UCSD-AML1 (cell line): Measurements from ENCODE around the gene NDUFA6.
"Not testable (repeated sequence)": the region's sequence is repeated elsewhere in the genome, so short reads cannot be mapped to it uniquely, and the experiment has no call there.

Source experiments
- DNase-seq: peaks from one replicate; lab custom pipeline; 2025; ENCODE audit not compliant: unreplicated experiment; lab: John Stamatoyannopoulos, UW

NDUFA6 gene

GRCh38 chr22:42090596-42091454, at the start of gene NDUFA6:
Gene NDUFA6 (minus strand): TSS chr22:42090772. CDS start chr22:42090744, 28 bp downstream.
- DNase-seq = peak; percentile 99

DNA sequence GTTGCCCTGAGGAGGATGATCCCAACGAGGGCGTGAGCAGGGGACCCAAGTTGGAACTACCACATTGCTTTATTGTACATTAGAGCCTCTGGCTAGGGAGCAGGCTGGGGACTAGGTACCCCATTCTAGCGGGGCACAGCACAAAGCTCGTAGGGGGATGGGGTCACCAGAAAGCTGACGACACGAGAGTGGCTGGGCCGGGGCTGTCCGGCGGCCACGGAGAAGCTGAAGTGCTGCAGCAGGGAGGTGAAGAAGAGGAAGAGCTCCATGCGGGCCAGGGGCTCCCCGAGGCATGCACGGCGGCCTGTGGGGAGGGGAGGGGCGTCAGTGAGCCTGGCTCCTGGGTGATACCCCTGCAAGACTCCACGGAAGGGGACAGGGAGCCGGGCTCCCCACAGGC, 49.6 kb upstream of the NDUFA6 start:
- not testable (repeated sequence) for DNase-seq

DNA sequence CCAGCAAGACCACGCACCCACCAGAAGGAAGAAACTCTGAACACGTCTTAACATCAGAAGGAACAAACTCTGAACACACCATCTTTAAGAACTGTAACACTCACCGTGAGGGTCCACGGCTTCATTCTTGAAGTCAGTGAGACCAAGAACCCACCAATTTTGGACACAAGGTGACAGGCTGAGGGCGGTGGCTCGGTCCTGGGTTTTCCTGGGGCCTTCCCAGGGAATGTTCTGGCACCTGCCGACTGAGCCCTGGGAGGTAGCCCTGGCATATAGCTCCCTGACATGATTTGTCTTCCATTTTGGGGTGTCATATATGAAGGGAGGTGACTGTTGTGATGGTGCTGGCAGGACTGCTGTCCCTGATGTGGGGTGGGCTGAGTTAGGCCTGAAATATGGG, 48.9 kb upstream of the NDUFA6 start:
- DNase-seq = not testable (repeated sequence)

DNA sequence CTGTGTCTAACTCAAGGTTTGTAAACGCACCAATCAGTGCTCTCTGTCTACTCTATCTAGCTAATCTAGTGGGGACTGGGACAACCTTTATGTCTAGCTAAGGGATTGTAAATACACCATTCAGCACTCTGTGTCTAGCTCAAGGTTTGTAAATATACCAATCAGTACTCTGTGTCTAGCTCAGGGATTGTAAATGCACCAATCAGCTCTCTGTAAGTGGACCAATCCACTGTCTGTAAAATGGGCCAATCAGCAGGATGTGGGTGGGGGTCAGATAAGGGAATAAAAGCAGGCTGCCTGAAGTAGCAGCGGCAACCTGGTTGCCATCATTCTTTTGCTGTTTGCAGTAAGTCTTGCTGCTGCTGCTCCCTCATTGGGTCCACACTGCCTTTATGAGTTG, 48.4 kb upstream of the NDUFA6 start:
- DNase-seq = no peak

DNA sequence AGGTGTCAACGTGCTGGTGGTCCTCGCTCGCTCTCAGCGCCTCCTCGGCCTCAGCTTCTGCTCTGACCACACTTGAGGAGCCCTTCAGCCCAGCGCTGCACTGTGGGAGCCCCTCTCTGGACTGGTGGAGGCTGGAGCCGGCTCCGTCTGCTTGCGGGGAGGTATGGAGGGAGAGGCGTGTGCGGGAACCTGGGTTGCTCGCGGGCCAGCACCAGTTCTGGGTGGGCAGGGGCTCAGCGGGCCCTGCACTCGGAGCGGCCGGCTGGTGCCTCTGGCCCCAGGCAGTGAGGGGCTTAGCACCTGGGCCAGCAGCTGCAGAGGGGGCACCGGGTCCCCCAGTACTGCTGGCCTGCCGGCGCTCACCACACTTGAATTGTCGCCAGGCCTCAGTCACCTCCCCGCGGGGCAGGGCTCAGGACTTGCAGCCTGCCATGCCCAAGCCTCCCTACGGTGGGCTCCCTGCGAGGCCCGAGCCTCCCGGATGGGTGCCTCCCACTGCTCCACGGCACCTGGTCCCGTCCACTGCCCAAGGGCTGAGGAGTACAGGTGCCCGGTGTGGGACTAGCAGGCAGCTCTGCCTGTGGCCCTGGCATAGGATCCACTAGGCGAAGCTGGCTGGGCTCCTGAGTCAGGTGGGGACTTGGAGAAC, 47.7 kb upstream of the NDUFA6 start:
- no peak for DNase-seq

DNA sequence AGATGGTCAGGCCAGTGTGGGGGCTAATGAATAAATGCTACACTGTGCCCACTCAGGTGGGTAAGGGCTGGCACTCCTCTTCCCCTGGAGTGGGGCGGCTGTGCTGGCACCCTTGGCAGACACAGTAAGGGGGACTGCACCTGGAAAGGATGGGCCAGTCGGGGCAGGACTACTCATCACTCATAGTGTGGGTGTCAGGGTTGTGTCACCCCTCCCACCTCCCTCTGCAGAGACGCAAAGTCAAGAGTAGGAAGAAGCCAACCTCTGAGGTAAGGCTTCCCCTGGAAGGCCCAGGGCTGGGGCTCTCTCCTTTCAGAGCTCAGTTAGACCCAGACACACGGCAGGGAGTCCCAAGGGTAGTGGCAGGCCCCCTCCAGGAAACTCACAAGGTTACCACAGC, 45.1 kb upstream of the NDUFA6 start:
- not testable (repeated sequence) for DNase-seq

GRCh38 chr22:42134100-42135020, 43.8 kb upstream of the NDUFA6 start:
- no peak for DNase-seq

DNA sequence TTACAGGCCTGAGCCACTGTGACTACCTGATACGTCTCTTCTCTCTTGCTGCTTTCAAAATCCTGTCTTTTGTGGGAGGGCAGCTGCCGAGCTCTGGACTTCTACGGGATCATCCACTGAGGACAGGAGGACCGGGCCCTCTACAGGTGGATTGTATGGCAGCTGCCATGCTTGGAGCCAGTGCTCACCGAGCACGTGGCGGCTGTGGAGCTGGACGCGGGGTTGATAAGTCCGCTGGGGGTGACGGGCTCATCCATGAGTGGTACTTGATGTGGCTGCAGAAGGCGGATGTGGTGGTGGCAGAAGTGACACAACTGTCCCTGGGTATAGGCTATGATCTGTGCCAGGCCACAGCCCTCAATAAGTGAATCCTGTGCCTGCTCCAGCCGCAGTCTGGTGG, 41.9 kb upstream of the NDUFA6 start:
- DNase-seq = no peak

- DNase-seq = no peak
Observed at GRCh38 chr22:42131562-42131961, 41.0 kb upstream of the NDUFA6 start.

DNA sequence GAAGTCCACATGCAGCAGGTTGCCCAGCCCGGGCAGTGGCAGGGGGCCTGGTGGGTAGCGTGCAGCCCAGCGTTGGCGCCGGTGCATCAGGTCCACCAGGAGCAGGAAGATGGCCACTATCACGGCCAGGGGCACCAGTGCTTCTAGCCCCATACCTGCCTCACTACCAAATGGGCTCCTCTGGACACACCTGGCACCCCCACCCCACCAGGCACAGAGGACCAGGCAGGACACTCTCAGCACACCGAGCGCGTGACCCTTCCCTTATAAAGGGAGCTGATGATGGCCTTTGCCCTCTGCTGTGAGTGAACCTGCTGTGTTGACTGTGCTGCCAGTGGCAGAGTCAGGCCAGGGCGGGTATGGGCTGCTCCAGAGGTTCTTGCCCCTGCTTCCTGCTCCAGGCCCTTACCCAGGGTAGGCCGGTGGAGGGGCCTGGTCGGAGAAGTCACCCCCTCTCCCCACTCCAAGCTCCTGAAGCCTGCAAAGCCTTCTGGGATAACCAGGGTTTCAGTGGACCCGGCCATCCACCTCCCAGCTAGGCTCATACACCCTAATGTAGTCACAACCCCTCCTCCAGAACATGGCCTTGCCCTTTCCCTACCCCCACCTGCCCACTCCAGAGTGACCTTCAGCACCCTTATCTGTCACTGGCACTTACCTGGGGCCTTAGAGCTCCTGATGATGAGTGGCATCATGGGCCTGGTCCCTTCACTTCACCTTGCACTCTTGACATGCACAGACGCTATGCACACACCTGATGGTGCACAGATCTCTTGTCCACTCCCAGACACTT, 40.3 kb upstream of the NDUFA6 start, which contains the start of gene CYP2D6:
TSS of gene CYP2D6 (minus strand) at position 172 of the 793 bp plus-strand sequence. CDS start at position 153, 19 bp downstream.
- DNase-seq = not testable (repeated sequence)

GRCh38 chr22:42130182-42130581, 39.6 kb upstream of the NDUFA6 start:
- not testable (repeated sequence) for DNase-seq

DNA sequence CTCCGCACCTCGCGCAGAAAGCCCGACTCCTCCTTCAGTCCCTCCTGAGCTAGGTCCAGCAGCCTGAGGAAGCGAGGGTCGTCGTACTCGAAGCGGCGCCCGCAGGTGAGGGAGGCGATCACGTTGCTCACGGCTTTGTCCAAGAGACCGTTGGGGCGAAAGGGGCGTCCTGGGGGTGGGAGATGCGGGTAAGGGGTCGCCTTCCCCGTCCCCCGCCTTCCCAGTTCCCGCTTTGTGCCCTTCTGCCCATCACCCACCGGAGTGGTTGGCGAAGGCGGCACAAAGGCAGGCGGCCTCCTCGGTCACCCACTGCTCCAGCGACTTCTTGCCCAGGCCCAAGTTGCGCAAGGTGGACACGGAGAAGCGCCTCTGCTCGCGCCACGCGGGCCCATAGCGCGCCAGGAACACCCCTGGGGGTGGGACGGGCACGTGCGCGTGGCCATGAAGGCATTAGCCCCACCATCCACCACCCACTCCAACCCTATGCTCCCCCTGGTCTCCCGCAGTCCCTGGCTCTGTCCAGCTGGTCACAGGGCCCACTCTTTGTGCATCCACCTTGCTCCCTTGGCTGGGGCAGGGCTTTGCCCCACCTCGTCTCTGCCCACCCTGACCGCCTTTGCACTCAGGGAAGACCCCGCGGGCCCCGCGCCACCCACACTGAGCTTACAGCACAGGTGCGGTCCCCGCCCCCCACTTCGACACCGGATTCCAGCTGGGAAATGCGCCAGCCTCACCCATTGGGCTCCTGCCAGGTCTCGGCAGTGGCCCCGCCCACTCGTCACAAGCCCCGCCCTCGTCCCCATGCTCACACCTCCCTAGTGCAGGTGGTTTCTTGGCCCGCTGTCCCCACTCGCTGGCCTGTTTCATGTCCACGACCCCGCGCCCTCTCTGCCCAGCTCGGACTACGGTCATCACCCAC, 38.5 kb upstream of the NDUFA6 start:
- not testable (repeated sequence) for DNase-seq

DNA sequence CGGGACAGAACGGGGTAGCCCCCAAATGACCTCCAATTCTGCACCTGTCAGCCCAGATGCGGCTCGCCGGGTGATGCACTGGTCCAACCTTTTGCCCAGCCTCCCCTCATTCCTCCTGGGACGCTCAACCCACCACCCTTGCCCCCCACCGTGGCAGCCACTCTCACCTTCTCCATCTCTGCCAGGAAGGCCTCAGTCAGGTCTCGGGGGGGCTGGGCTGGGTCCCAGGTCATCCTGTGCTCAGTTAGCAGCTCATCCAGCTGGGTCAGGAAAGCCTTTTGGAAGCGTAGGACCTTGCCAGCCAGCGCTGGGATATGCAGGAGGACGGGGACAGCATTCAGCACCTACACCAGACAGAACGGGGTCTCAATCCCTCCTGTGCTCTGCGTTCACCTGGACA, 37.4 kb upstream of the NDUFA6 start:
- not testable (repeated sequence) for DNase-seq

GRCh38 chr22:42127606-42128005, 37.0 kb upstream of the NDUFA6 start:
- DNase-seq = no peak

DNA sequence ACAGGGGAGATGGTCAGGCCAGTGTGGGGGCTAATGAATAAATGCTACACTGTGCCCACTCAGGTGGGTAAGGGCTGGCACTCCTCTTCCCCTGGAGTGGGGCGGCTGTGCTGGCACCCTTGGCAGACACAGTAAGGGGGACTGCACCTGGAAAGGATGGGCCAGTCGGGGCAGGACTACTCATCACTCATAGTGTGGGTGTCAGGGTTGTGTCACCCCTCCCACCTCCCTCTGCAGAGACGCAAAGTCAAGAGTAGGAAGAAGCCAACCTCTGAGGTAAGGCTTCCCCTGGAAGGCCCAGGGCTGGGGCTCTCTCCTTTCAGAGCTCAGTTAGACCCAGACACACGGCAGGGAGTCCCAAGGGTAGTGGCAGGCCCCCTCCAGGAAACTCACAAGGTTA, 33.0 kb upstream of the NDUFA6 start:
- not testable (repeated sequence) for DNase-seq

DNA sequence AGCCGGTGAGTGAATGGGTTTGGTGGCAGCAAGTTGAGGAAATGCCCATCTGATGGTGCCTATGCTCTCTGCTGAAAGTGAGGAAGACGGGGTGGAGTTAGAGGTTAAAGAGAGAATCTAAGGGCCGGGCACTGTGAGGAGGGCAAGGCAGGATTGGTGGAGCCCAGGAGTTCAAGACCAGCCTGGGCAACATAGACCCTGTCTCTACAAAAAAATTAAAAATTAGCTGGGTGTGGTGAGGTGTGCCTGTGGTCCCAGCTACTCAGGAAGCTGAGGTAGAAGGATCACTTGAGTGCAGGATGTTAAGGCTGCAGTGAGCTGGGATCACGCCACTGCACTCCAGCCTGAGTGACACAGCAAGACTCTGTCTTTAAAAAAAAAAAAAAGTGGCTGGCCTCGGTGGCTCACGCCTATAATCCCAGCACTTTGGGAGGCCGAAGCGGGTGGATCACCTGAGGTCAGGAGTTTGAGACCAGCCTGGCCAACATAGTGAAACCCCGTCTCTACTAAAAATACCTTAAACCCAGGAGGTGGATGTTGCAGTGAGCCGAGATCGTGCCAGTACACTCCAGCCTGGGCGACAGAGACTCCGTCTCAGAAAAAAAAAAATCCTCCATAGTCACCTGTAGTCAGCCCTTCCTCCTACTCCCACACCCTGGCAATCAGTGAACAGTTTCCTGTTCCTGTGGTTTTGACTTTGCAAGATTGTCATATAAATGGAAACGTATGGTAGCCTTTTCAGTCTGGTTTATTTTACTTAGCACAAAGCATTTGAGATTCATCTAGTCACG, 29.9 kb upstream of the NDUFA6 start:
- DNase-seq = not testable (repeated sequence)

- no peak for DNase-seq
Observed at GRCh38 chr22:42116848-42117424, 26.4 kb upstream of the NDUFA6 start.

DNA sequence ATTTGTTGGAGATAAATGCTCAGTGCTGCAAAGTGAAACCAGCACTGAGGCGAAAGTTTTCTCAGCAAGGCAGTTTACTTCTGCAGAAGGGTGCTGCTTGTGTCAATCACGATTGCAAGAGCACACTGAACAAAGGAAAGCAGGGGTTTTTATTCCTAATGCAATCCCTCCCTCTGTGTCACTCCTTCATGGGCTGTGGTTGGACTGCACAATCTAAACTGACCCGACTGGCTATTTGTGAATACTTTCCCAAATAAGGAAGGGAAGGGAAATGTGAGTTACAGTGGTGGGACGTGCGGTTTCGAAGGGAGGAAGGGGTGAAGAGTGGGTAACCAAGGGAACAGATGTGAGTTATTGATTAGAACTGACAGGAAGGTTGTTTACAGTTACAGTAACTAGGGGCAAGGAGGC, 24.9 kb upstream of the NDUFA6 start:
- DNase-seq = peak; percentile 39
